Glutamatergic neuron (in vitro differentiated cells): ENCODE data around the gene BLTP2. TPM values are rescaled to one million over a fixed set of nuclear protein-coding genes. Genes with fewer than 3 reads are reported as not detected.

ENCODE experiments used
- DNase-seq: peaks from one replicate; pipeline ENCODE4 v3.0.0; 2022
- H3K27ac Mint-ChIP-seq: one replicate; pipeline ENCODE4 v1.8.0; 2020; ENCODE audit warnings: mild to moderate bottlenecking, mixed read lengths, inconsistent platforms; ENCODE audit not compliant: unreplicated experiment
- H3K27me3 Mint-ChIP-seq: one replicate; pipeline ENCODE4 v1.8.0; 2020; ENCODE audit warnings: mild to moderate bottlenecking, moderate library complexity, mixed read lengths, inconsistent platforms; ENCODE audit not compliant: unreplicated experiment
- H3K36me3 Mint-ChIP-seq: one replicate; pipeline ENCODE4 v1.8.0; 2020; ENCODE audit warnings: mild to moderate bottlenecking, mixed read lengths, inconsistent platforms; ENCODE audit not compliant: unreplicated experiment
- H3K4me1 Mint-ChIP-seq: one replicate; pipeline ENCODE4 v1.8.0; 2020; ENCODE audit warnings: mild to moderate bottlenecking, low read depth, mixed read lengths, inconsistent platforms; ENCODE audit not compliant: unreplicated experiment
- H3K4me3 Mint-ChIP-seq: one replicate; pipeline ENCODE4 v1.8.0; 2020; ENCODE audit warnings: mild to moderate bottlenecking, mixed read lengths, inconsistent platforms; ENCODE audit not compliant: unreplicated experiment
- H3K9me3 Mint-ChIP-seq: one replicate; pipeline ENCODE4 v1.8.0; 2020; ENCODE audit warnings: mild to moderate bottlenecking, moderate library complexity, mixed read lengths, inconsistent platforms; ENCODE audit not compliant: unreplicated experiment
- CTCF ChIP-seq: fragments of 200-600 bp; sonication (generic); IDR thresholded peaks from one replicate; pipeline ENCODE4 v1.5.0; 2021; ENCODE audit not compliant: partially characterized antibody, unreplicated experiment
- total RNA-seq: library from RNA; stranded (reverse); fragmentation: NEBNext Ultra II Directional; extraction: Animal tissue kit (Norgen Biotek cat#: 25700); gene quantifications from one replicate; pipeline ENCODE4 v1.2.1, GENCODE V29; 2021; ENCODE audit not compliant: unreplicated experiment

Gene BLTP2
- total RNA-seq, 1 donor from 2014 or later = 181 TPM

- H3K9me3 Mint-ChIP-seq = no peaks in the 10 kb centered on the region
- H3K27me3 Mint-ChIP-seq = no peaks in the 10 kb centered on the region
- no peaks in the 10 kb centered on the region for H3K36me3 Mint-ChIP-seq
These were observed 22.8 kb downstream of the BLTP2 start for GRCh38 chr17:28622186-28622585.

GRCh38 chr17:28620010-28620409 lies 24.9 kb downstream of the BLTP2 start:
- no peak for DNase-seq
- peaks cover 3% of the 10 kb centered on the region for H3K9me3 Mint-ChIP-seq
- H3K27ac Mint-ChIP-seq = no peak overlapping the region
- no peaks in the 10 kb centered on the region for H3K27me3 Mint-ChIP-seq
- H3K36me3 Mint-ChIP-seq = no peaks in the 10 kb centered on the region
- no peak for TF ChIP-seq CTCF
- H3K4me3 Mint-ChIP-seq = no peak overlapping the region
- no peaks in the 10 kb centered on the region for H3K4me1 Mint-ChIP-seq

More at GRCh38 chr17:28622186-28622585, 22.8 kb downstream of the BLTP2 start:
- no peak for DNase-seq
- H3K4me3 Mint-ChIP-seq = no peak overlapping the region
- TF ChIP-seq CTCF = no peak
- H3K27ac Mint-ChIP-seq = no peak overlapping the region
- H3K4me1 Mint-ChIP-seq = no peaks in the 10 kb centered on the region

GRCh38 chr17:28618464-28618863 lies 26.5 kb downstream of the BLTP2 start:
- Mint-ChIP-seq H3K9me3 (peaks cover 3% of the 10 kb centered on the region), H3K27me3 (no peaks in the 10 kb centered on the region), H3K36me3 (no peaks in the 10 kb centered on the region), H3K4me1 (no peaks in the 10 kb centered on the region), H3K4me3 (no peak overlapping the region), H3K27ac (no peak overlapping the region)
- no peak for DNase-seq
- no peak for TF ChIP-seq CTCF

GRCh38 chr17:28616281-28616680 lies 28.7 kb downstream of the BLTP2 start:
- peaks cover 3% of the 10 kb centered on the region for H3K9me3 Mint-ChIP-seq
- no peaks in the 10 kb centered on the region for H3K36me3 Mint-ChIP-seq
- peaks cover 2% of the 10 kb centered on the region for H3K27me3 Mint-ChIP-seq
- H3K27ac Mint-ChIP-seq = no peak overlapping the region
- H3K4me1 Mint-ChIP-seq = peaks cover 3% of the 10 kb centered on the region
- DNase-seq = no peak
- H3K4me3 Mint-ChIP-seq = no peak overlapping the region
- no peak for TF ChIP-seq CTCF

GRCh38 chr17:28615260-28615940 lies 29.6 kb downstream of the BLTP2 start:
- Mint-ChIP-seq H3K9me3 (peaks cover 3% of the 10 kb centered on the region), H3K4me1 (peaks cover 3% of the 10 kb centered on the region), H3K27me3 (peaks cover 3% of the 10 kb centered on the region), H3K36me3 (peaks cover 4% of the 10 kb centered on the region), H3K4me3 (no peak overlapping the region), H3K27ac (no peak overlapping the region)
- no peak for TF ChIP-seq CTCF
- DNase-seq = no peak
